NCI-H2029 treated with DMSO at 0.1 percent for 48 hours (cell line): ENCODE data around the gene NEK11.

Source experiments
- DNase-seq: peaks from one replicate; lab custom pipeline; 2025; lab: John Stamatoyannopoulos, UW

NEK11 gene

DNA sequence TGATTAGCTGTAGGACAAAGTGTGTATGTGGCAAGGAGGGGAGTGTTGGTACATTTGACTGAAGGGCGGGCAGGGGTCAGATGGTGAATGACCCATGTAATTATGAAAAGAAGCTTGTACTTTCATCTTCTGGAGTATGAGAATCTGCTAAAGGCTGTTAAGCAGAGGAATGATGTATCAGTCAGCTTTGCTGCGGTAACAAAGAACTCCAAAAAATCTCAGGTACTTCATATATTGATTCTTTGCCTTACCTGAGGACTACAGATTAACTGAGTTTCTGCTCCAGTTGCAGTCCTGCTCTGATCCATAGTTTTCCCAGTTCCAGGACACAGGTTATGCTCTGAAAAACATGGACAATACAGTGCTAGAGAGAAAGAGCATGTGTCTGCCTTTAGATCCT, 115.1 kb downstream of the NEK11 start:
- no peak for DNase-seq

DNA sequence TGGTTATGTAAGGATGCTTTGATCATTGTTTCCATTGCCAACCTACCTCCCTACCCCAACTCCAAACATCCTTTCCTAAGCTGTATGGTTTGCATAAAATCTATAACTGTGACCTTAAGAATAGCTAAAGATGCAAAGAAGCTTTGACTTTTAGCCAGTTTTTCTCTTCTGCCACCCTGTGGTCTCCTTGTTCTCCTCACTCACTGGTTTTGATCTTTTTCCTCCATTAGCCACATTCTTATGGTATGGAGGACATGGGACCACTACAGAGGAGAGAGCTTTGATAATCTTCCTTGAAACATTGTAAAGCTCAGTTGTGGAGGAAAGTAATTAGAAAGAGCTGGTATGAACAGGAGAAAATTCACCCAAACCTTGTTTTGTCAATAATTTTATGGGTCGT, 115.9 kb downstream of the NEK11 start:
- DNase-seq = no peak

DNA sequence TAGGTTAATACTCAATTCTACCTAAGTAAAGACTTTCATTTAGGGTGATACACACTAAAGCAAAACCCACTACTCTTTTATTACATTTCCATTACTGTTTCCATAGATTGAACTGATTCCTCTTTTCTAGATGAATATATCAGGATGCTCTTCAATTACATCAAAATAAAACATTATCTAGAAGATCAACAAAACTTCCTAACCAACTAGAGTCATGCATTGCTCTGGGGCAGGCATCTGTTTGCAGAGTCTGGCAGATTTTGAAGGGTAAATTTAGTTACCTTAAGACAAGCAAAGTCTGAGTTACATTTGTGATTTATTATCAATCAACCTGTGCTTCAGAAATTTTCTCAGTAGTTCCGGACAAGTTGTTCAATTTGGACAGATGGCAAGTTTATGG, 117.1 kb downstream of the NEK11 start:
- DNase-seq = no peak

DNA sequence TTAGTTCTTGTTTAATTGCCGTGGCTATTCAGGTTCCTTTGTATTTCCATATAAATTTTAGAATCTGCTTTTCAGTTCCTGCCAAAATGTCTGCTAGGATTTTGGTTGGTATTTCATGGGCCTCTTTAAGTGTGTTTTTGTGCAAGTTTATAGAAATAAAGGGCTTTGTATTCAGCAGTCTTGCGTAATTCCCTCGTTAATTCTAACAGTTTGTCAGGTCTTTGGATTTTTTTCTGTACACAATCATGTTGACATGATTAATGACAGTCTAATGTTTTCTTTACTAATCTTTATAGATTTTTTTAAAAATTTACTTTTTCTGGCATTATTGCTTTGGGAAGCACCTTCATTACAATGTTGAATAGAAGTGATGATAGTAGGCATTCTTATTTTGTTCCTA, 120.9 kb downstream of the NEK11 start:
- no peak for DNase-seq

DNA sequence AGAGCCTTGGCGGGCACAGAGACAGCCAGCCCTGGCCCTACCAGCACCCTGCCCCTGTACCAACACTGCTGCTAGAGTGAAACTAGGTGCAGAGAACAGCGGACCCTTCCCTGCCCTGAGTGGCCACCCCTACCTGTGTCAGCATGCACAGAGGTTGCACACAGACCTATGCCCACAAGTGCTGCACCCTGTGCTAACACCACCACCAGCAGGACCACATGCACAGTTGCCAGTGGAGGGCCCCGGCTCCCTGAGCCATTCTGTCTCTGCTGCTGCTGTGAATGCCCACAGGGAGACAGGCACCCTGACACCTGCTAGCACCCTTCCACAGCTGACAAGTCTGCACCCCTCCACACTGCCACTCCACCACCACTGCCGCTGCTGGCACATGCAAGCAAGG, 131.8 kb downstream of the NEK11 start:
- DNase-seq = no peak

DNA sequence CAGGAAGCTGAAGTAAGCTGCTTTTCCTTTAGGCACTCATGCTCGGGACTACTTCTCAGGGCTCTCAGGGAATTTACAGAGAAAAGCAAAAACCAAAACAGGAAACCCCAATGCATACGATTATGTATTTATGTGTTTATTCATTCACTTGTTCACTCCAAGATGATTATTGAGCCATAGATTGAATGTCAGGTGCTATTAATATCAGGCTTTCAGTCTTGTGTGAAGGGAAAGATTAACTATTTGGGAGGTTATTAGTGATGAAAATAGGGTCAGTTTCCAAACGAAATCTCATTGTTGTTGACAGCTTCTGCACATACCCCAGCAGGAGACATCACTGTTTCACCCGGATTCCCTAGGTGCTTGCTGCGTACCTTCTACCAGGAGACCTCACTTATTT, 135.8 kb downstream of the NEK11 start:
- DNase-seq = no peak

DNA sequence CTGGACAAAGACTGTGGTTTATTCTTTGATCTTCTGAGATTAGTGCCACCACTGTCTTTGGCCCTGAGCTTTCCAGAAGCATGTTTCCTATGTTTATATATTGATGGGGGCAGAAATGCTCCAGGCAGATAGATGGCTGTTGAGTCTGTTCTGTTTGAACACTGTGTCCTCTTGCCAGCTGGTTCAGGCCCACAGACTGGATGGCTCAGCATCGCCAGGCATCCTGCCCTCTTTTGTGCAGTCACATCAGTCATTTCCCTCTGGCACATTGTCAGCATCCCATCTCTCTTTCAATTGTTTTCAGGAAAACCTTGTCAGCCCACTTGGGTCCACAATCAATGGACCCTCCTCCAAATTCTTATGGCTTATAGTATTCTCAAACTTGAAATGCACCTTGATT, 141.2 kb downstream of the NEK11 start:
- no peak for DNase-seq

DNA sequence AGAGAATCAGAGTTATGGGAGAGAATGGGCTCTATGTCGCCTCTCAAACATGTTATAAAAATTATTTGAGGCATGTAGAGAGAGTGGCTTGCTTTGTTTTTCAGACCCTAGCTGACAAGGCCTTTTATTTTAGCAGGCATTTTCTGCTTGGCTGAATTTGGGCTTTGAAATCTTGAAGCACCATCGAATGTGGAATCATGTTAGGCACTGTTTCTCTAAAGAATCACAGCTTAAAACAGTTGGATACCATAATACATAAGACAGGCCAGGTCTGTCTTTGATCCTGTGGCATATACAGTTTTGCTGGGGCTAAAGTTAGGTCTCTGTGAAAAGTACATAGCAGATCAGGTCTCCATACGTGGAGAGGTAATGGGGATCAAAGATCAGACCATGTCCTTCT, 142.7 kb downstream of the NEK11 start:
- DNase-seq = no peak

DNA sequence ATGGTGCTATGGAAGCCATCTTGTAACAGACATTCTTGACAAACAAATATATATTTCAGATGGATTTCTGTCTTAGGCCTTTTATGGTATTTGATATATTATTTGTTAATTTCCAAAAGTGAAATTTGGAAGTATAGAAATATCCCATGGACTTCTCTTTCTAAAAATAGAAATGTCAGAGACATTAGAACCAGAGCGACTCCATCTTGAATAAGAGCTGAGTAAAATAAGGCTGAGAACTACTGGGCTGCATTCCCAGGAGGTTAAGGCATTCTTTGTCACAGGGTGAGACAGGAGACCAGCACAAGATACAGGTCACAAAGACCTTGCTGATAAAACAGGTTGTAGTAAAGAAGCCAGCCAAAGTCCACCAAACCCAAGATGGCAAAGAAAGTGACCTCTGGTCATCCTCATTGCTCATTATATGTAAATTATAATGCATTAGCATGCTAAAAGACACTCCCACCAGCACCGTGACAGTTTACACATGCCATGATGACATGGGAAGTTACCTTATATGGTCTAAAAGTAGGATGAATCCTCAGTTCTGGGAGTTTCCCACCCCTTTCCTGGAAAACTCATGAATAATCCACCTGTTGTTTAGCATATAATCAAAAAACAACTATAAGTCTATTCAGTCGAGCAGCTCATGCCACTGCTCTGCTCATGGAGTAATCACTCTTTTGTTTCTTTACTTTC, 146.0 kb downstream of the NEK11 start:
- DNase-seq = no peak

DNA sequence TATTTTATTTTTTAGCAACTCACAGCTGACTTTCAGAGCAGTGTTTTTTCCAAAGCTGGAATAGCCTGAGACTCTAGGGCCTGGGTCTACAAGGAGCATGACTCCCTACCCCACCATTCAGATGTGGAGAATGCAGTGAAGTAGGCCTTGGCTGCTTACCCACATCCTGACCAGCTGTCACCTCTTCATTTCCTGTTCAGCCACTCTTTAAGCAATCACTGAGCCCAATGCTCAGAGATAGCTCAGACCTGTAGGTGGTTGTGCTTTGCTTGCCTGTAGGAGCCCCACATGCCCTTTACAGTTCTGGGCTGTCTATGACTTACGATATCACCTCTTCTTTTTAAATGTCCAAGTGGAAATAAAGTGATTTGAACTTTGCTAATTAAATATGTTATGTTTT, 148.1 kb downstream of the NEK11 start:
- DNase-seq = peak; percentile 2

DNA sequence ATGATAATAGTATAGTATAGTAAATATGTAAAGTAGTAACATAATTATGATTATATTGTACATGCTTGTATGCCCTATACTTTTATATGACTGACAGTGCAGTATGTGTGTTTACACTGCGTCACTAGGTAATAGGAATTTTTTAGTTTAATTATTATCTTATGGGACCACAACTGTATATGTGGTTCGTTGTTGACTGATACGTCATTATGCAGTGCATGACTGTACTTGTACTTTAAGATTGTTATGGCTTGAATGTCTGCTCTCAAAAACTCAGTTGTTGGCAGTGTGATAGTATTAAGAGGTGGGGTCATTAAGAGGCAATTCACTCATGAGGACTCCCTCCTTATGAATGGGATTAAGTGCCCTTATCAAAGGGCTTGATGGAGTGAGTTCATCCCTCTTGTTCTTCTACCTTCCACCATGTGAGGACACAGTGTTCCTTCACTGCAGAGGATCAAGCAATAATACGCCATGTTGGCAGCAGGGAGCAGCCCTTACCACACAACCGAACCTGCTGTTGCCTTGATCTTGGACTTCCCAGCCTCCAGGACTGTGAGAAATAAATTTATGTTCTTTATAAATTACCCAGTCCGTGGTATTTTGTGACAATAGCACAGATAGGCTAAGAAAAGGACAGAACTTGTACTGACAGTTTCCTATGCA, 152.2 kb downstream of the NEK11 start:
- DNase-seq = no peak

DNA sequence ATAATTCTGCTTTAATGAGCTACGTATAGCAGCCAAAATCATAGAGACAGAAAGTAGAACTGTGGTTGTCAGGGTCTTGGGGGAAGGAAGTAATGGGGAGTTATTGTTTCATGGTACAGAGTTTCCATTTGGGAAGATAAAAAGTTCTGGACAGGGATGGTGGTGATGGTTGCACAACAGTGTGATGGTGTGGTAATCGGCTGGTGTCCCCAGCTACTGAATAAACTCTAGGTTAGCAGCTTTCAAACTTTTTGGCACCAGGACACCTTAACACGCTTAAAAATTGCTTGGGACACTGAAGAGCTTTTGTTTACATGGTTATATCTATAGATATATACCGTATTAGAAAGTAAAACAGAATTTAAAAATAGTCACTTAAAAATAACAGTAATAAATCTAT, 166.0 kb downstream of the NEK11 start:
- DNase-seq = no peak

DNA sequence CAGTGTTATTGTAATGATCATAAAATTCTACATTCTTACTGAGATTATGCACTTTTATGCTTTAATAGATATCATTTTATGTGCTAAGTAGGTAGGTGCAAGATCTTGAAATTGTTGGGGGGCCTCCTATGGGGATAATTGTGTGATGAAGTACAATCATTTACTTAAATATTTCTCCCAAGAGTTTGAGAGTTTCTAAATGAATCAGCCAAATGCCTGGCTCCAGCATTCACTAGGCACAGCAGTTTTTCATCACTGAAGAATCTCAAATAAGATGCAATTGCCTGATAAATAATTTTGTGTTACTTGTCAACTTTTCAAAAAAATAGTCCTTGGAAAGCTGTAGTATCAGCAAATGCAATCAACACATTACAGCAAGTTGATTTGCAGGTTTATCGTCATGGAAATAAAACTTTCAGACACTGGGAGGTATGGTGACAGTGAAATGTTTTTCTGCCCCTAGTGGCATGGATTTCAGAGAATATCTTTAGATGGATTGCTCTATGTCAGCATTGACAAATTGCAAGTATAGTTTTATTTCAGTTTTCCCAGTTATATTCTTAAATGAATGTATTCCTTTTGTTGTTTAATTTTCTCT, 167.1 kb downstream of the NEK11 start:
- DNase-seq = no peak

DNA sequence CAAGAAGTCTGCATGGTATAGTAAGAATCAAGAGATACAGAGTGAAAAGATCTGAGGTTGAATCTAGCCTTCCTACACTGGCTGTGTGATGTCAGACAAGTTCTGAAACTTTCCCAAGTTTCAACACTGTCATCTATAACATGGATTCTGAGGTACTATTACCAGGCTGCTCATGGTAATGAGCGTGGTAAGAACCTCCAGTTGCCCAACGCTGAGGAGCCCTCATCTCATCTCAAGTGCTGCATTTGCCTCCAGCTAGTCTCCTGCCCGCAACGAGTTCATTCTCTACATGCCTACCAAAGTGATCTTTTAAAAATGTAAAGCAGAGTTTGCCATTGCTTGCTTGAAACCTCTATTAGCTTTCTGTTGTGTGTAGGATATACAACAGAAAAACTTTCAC, 168.1 kb downstream of the NEK11 start:
- no peak for DNase-seq

DNA sequence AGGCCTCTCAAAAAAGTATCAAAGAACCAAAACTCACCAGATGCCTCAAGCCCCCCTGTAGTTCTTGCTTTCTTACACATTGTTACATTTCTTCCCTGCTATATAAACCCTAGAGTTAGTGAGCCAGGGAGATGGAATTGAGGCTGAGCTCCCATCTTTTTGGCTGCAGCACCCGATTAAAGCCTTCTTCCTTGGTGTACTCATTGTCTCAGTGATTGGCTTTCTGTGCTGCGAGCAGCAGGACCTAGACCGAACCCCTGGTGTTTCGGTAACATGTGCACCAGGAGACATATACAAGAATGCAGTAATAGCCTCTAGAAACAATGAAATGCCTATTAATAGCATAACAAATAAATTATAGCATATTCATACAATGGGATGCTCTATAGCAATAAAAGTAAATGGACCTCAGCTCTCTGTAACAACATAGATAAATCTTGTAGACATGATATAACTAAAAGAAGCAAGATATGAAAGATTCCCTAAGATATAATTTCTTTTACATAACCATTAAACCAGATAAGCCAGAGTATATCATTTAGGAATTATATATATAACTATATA, 174.0 kb downstream of the NEK11 start:
- no peak for DNase-seq

DNA sequence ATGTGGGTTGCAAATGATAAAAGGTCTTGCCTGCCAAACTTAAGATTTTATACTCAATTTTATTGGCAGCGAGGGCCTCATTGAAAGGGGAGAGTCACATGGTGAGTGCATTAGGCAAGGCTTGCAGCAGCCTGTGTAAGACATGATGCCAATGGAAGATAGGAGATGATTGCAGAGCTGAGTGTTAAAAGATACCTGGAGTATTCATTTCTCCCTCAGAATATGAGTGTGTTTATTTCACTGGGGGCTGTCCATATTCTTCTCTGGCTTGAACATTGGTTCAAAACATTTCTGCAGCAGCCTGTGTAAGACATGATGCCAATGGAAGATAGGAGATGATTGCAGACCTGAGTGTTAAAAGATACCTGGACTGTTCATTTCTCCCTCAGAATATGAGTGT, 189.7 kb downstream of the NEK11 start:
- no peak for DNase-seq

DNA sequence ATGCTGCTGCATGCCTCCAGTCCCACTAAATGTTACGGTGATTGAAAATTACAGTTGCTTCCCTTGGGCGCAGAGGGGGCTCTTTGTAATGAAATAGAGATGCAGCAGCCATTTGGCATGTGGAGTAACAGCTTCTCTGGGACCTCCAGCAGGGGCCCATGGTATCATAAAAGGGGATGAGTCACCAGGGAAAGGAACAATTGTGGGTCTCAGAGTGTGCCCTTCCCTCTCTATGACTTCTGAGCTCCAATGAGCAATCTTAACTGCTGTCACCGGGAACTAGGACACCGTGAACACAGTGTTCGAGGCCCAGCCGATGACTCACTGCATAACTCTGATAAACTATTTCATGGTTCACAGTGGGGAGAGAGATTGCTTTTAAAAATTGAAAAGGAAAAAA, 190.1 kb downstream of the NEK11 start:
- no peak for DNase-seq

DNA sequence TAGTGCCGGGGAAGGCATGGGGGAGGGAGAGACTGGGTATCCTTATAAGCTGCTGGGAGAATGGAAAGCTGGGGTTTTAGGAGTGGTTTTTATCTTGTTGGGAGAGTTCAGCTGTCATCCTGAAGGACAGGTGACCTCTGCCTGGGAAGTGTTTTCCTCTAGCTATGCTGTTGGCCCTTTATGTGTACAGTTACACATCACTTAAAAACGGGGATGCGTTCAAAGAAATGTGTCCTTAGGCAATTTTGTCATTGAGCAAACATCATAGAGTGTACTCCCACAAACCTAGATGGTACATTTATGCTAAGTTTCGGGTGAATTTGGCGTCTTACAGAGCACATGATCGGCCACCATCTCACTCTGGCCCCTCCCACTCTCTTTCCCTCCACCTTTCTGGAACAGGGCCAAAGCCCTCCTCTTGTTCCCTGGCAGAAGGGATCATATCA, 190.6 kb downstream of the NEK11 start:
- DNase-seq = no peak

DNA sequence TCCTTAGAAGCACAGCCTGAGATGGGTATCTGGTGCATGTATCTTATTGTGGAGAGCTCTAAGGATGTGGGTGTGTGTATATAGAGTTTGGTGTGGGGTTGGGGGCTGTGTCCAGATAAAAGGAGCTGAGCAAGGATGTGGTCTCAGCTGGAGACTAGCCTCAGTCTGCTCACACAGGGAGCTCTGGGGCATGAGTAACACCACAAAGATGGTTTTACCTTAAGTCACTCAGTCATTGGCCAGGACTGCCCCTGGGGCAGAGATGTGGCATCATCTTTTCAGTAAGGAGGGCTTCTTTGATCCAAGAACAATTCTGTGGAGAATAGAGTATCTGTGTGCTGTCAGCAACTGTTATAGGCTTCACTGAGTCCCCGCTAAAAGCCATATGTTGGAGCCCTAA, 191.5 kb downstream of the NEK11 start:
- DNase-seq = no peak

DNA sequence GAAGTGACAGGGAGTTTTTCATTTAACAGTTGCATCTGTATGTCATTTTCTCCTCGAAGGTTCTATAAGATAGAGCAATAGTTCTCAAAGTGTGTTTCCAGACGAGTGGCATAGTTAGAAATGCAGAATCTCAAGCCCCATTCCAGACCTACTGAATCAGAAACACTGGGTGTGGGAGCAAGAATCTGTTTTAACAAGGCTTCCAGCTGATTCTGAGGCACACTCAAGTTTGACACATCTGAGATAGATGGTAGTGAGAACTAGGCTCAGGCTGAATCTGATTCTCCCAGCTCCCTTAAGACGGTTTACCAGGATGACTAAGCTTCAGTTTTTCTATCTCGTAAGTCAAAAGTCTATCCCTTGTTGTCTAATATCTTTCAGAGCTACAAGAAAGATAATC, 195.1 kb downstream of the NEK11 start:
- no peak for DNase-seq

DNA sequence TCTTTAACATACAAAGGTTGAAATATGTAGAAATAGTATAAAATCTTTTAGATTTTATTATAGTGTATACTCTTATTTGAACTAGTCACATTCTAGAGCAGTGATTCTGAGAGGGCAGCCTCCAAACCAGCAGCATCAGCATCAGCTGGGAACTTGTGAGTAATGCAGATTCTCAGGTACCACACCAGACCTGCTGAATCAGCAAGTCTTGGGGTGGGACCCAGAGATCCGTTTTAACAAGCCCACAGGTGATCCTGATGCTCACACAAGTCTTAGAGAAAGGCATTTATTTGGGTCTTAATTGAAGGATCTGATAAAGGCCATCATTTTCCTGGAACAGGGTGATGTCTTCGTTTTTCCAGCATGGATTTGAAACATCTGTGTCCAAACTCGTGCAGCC, 195.9 kb downstream of the NEK11 start:
- DNase-seq = no peak

DNA sequence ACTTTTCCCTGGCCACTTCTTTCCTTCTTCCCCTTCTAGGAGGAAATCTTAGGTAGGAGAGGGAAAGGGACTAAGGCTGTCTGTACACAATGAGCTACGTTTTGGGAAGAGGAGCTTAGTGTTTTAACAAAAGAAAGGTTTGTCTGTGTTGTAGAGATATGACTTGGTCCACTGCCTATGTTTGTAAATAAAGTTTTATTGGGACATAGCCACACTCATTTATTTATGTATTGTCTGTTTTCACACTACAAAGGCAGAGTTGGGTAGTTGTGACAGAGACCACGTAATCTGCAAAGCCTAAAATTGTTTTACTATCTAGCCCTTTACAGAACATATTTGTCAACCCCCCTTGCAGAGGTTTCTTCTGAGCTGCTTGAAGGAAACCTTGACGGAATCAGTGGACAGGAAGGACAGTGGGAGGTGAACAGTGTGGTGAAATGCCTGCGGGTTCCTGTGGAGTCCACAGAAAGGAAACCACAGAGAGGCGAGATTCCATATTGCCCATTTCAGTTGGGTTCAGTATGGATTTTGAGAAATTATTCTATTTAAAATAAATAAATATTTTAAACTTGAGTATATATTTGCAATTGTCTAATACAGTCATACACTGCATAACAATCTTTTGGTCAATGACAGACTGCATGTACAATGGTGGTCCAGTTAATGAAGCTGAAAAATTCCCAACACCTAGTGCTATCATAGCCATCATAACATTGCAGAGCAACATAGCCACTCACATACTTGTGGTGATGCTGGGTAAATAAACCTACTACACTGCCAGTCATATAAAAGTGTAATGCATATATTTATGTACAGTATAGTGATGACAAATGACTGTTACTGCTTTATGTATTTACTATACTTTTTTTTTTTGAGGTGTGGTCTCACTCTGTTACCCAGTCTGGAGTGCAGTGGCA, 197.0 kb downstream of the NEK11 start:
- no peak for DNase-seq
